ENCODE data around the gene SLC34A1. TPM values are rescaled to one million over a fixed set of nuclear protein-coding genes. Genes with fewer than 3 reads are reported as not detected.

Gene SLC34A1
- total RNA-seq, 1 donor from 2014 or later = not detected

DNA sequence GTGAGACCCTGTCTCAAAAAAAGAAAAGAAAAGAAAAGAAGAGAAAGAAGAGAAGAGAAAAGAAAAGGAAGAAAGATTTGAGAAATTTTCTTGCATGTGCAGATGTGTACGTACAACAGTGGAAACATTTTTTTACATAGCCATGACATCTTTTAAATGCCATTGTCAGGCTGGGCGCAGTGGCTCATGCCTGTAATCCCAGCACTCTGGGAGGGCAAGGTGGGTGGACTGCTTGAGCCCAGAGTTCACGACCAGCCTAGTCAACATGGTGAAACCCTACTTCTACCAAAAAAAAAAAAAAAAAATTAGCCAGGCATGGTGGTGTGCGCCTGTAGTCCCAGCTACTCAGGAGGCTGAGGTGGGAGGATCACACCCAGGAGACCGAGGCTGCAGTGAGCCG is 39.3 kb upstream of the SLC34A1 start:
- TF ChIP-seq, protein P1, sequence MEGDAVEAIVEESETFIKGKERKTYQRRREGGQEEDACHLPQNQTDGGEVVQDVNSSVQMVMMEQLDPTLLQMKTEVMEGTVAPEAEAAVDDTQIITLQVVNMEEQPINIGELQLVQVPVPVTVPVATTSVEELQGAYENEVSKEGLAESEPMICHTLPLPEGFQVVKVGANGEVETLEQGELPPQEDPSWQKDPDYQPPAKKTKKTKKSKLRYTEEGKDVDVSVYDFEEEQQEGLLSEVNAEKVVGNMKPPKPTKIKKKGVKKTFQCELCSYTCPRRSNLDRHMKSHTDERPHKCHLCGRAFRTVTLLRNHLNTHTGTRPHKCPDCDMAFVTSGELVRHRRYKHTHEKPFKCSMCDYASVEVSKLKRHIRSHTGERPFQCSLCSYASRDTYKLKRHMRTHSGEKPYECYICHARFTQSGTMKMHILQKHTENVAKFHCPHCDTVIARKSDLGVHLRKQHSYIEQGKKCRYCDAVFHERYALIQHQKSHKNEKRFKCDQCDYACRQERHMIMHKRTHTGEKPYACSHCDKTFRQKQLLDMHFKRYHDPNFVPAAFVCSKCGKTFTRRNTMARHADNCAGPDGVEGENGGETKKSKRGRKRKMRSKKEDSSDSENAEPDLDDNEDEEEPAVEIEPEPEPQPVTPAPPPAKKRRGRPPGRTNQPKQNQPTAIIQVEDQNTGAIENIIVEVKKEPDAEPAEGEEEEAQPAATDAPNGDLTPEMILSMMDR (IDR thresholded peaks at IDR 0.05) = no peak
- Mint-ChIP-seq H3K36me3 (ENCODE audit: low read depth) (peaks cover 10% of the 10 kb centered on the region), H3K27ac (ENCODE audit: unreplicated experiment) (no peak overlapping the region), H3K27me3 (ENCODE audit: low read depth) (no peaks in the 10 kb centered on the region), H3K4me3 (ENCODE audit: unreplicated experiment) (no peak overlapping the region), H3K4me1 (ENCODE audit: low read depth) (peaks cover 22% of the 10 kb centered on the region), H3K9me3 (ENCODE audit: low read depth) (no peaks in the 10 kb centered on the region)
- DNase-seq (ENCODE audit: low spot score) = no peak

DNA sequence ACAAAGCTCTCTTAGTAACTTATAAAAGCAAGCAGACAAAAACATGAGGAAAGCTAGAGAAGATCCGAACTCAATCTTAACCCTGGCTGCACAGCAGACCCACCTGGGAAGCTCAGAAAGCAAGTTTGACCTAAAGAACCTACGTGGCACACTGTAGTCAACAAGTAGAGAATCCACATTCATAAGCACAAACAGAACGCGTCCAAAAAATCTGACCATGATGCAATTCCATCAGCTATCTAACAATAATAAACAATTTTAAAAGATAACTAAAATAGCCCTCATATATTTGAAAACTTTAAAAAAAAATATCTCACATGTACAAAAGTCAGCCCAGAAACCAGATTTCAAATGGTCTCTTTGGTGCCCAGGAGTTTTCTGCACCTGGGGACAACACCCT is 37.4 kb upstream of the SLC34A1 start:
- Mint-ChIP-seq H3K4me1 (ENCODE audit: low read depth) (peaks cover 35% of the 10 kb centered on the region), H3K27me3 (ENCODE audit: low read depth) (no peaks in the 10 kb centered on the region), H3K9me3 (ENCODE audit: low read depth) (no peaks in the 10 kb centered on the region), H3K36me3 (ENCODE audit: low read depth) (peaks cover 2% of the 10 kb centered on the region), H3K27ac (ENCODE audit: unreplicated experiment) (no peak overlapping the region), H3K4me3 (ENCODE audit: unreplicated experiment) (no peak overlapping the region)
- TF ChIP-seq, protein P1 (IDR thresholded peaks at IDR 0.05) = no peak
- DNase-seq (ENCODE audit: low spot score) = no peak

DNA sequence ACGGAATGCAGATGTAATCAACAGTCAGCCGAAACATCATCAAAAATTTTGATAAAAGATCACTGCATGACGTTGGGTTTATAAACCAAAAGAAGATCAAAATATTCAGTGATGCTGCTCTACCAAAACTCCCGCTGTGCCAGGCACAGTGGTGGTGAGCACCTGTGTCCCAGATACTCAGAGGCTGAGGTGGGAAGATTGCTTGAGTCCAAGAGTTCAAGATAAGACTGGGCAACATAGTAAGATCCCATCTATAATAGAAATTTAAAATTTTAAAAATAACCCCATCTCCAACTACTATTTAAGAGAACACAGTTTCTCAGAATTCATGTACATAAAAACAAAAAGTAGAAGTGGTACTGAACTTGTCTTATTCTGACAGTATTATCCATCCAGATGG is 36.5 kb upstream of the SLC34A1 start:
- no peak for DNase-seq (ENCODE audit: low spot score)
- Mint-ChIP-seq H3K36me3 (ENCODE audit: low read depth) (peaks cover 2% of the 10 kb centered on the region), H3K4me1 (ENCODE audit: low read depth) (peaks cover 41% of the 10 kb centered on the region), H3K27me3 (ENCODE audit: low read depth) (no peaks in the 10 kb centered on the region), H3K9me3 (ENCODE audit: low read depth) (no peaks in the 10 kb centered on the region), H3K27ac (ENCODE audit: unreplicated experiment) (no peak overlapping the region), H3K4me3 (ENCODE audit: unreplicated experiment) (no peak overlapping the region)
- TF ChIP-seq, protein P1 (IDR thresholded peaks at IDR 0.05) = no peak

DNA sequence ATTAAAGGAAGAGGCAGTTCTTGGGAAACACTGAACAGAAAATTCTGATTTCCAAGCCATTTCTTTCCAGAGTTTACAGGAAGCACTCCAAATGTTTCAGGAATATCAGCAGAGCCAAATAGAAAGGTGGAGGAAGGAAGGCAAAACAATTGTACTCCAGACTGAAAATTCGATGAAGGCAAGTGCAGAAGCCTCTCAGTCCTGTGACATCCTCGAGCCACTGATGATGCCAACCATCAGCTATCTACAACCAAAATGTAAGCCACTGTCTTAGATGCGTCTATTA is 34.9 kb upstream of the SLC34A1 start:
- Mint-ChIP-seq H3K27ac (ENCODE audit: unreplicated experiment) (peak overlapping the region; percentile 55), H3K4me3 (ENCODE audit: unreplicated experiment) (peak overlapping the region; percentile 95)

DNA sequence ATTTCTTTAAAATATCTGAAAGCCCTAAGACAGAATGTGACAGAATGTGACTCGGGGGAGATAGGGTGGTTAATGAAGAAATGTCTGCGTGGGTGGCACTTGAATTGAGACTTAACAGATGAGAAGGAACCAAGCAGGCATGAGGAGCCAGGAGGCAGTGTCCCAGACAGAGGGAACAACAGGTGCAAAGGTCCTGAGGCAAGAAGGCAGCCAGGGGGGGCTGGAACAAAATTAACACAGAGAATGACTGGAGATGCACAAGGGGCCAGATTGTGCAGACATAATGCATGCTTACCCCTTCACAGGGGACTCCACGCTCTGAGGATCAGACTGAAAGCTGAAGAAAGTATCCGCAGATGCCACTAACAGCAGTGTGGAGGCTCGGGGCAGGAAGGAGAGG is 34.5 kb upstream of the SLC34A1 start:
- Mint-ChIP-seq H3K4me1 (ENCODE audit: low read depth) (peaks cover 41% of the 10 kb centered on the region), H3K4me3 (ENCODE audit: unreplicated experiment) (peak overlapping the region; percentile 95), H3K27ac (ENCODE audit: unreplicated experiment) (no peak overlapping the region), H3K36me3 (ENCODE audit: low read depth) (no peaks in the 10 kb centered on the region), H3K9me3 (ENCODE audit: low read depth) (no peaks in the 10 kb centered on the region), H3K27me3 (ENCODE audit: low read depth) (no peaks in the 10 kb centered on the region)
- TF ChIP-seq, protein P1 (IDR thresholded peaks at IDR 0.05) = no peak
- DNase-seq (ENCODE audit: low spot score) = no peak

More for the DNA sequence above, 34.9 kb upstream of the SLC34A1 start:
- Mint-ChIP-seq H3K4me1 (ENCODE audit: low read depth) (peaks cover 41% of the 10 kb centered on the region), H3K36me3 (ENCODE audit: low read depth) (no peaks in the 10 kb centered on the region), H3K9me3 (ENCODE audit: low read depth) (no peaks in the 10 kb centered on the region), H3K27me3 (ENCODE audit: low read depth) (no peaks in the 10 kb centered on the region)
- TF ChIP-seq, protein P1 (IDR thresholded peaks at IDR 0.05) = no peak
- no peak for DNase-seq (ENCODE audit: low spot score)

All from chondrocyte (in vitro differentiated cells).